DMS 273 (cell line): ENCODE data around the gene FOXK2.
"Not testable (repeated sequence)": the region's sequence is repeated elsewhere in the genome, so short reads cannot be mapped to it uniquely, and the experiment has no call there.

Experiments
- DNase-seq: peaks from one replicate; lab custom pipeline; 2025; ENCODE audit not compliant: unreplicated experiment; lab: John Stamatoyannopoulos, UW

FOXK2 gene

GRCh38 chr17:82561429-82562035 lies 42.0 kb downstream of the FOXK2 start:
- no peak for DNase-seq

DNA sequence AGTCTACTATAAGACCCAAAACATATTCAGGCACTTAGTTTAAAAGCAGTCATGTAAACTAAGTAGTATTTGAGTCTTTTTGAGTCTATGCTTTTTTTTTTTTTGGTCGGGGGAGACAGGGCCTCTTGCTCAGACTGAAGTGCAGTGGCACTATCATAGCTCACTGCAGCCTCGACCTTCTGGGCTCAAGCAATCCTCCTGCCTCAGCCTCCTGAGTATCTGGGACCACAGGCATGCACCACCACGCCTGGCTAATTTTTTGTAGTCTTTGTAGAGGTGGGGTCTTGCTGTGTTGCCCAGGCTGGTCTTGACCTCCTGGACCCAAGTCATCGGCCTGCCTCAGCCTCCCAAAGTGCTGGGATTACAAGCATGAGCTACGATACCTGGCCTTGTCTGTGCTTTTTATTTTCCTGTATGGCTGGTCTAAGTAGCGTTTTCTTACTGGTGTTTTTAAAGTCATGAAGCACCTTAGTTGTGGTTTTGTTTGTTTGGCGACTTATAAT lies 43.2 kb downstream of the FOXK2 start:
- not testable (repeated sequence) for DNase-seq

DNA sequence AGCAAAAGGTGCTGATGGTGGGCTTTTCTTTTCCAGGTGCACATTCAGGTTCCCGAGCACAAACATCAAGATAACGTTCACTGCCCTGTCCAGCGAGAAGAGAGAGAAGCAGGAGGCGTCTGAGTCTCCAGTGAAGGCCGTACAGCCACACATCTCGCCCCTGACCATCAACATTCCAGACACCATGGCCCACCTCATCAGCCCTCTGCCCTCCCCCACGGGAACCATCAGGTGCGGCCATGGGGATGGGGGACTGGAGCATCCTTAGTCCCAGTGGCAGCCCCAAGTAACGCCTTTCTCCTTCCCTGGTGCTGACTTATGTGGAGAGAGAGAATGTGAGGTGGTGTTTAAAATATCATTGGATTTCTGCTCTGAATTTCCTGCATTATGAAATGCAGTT lies 43.8 kb downstream of the FOXK2 start:
- no peak for DNase-seq

- DNase-seq: not testable (repeated sequence)
Measured at GRCh38 chr17:82563745-82564144, 44.2 kb downstream of the FOXK2 start.

- DNase-seq: no peak
Measured at GRCh38 chr17:82564241-82564640, 44.7 kb downstream of the FOXK2 start.

- DNase-seq: no peak
Measured at GRCh38 chr17:82565551-82565950, 46.0 kb downstream of the FOXK2 start.

GRCh38 chr17:82566129-82566960 lies 46.8 kb downstream of the FOXK2 start:
- DNase-seq: no peak

- no peak for DNase-seq
Measured at GRCh38 chr17:82567286-82567685, 47.8 kb downstream of the FOXK2 start.

- DNase-seq: no peak
Measured at GRCh38 chr17:82568997-82569393, 49.5 kb downstream of the FOXK2 start.

DNA sequence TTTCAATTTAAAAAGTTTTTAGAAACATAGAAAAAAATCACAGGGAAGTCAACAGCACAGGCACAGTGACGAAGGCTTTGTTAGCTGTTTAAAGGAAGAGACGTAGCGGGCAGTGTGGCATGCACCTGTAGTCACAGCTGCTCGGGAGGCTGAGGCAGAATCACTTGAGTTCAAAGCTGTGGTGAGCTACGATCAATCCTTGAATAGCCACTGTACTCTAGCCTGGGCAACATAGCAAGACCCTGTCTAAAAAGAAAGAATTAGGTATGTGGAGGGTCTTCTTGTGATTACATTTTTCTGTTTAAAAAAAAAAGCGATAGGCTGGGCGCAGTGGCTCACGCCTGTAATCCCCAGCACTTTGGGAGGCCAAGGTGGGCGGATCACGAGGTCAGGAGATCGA lies 50.1 kb downstream of the FOXK2 start:
- no peak for DNase-seq

GRCh38 chr17:82570277-82570676 lies 50.7 kb downstream of the FOXK2 start:
- no peak for DNase-seq

DNA sequence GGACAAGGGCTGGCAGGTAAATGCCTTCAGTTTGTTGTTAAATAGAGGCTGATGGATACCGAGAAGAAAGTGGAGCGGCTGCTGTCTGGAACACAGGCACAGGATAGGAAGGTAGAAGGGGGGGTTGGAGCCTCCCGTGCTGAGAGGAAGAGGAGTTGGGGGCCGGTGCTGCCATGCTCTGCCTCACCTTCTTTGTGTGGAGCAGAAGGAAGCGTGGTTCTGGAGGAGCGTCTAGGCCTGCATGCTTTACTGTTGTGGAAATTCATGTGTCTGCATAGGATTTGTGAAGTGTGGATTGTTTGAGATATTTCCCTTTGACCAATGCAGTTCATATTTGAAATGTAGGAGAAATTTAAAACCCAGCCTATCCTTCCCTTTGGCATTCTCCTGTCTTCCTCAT lies 52.3 kb downstream of the FOXK2 start:
- DNase-seq: no peak

DNA sequence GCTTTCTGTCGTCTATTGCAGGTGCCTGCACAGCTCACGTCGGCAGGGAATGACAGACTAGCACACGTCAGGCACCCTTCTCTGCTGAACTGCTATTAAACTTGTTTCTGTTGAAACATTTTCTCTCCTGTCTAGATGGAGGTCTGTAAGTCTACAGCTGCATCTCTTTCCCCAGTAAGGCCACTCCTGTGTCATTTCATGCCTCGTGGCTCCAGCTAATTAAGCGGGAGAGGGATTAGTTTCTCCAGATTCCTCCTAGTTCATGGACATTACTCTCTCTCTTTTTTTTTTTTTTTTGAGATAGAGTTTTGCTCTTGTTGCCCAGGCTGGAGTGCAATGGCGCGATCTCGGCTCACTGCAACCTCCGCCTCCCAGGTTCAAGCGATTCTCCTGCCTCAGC lies 54.5 kb downstream of the FOXK2 start:
- no peak for DNase-seq

- DNase-seq: not testable (repeated sequence)
Measured at GRCh38 chr17:82575581-82576221, 56.2 kb downstream of the FOXK2 start.

- no peak for DNase-seq
Measured at GRCh38 chr17:82577300-82577699, 57.8 kb downstream of the FOXK2 start.

DNA sequence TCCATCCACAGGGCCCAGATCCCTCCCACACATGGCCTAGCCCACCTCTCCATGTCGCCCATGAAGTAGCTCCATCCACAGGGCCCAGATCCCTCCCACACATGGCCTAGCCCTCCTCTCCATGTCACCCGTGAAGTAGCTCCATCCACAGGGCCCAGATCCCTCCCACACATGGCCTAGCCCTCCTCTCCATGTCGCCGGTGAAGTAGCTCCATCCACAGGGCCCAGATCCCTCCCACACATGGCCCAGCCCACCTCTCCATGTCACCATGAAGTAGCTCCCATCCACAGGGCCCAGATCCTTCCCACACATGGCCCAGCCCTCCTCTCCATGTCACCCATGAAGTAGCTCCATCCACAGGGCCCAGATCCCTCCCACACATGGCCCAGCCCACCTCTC lies 60.4 kb downstream of the FOXK2 start:
- not testable (repeated sequence) for DNase-seq

GRCh38 chr17:82582213-82582612 lies 62.7 kb downstream of the FOXK2 start:
- DNase-seq: no peak

DNA sequence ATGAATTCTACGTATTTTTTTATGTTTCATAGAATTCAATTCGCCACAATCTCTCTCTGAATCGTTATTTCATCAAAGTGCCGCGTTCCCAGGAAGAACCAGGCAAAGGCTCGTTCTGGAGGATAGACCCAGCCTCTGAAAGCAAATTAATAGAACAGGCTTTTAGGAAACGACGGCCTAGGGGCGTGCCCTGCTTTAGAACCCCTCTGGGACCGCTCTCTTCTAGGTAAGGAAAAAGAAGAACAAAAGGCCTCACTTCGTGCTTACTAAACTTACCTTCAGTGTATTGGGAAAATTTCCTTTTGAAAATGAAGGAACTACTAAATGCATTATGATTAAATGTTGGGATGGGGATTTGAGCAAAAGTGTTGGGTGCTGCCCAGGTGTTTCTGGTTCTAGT lies 63.2 kb downstream of the FOXK2 start:
- no peak for DNase-seq

DNA sequence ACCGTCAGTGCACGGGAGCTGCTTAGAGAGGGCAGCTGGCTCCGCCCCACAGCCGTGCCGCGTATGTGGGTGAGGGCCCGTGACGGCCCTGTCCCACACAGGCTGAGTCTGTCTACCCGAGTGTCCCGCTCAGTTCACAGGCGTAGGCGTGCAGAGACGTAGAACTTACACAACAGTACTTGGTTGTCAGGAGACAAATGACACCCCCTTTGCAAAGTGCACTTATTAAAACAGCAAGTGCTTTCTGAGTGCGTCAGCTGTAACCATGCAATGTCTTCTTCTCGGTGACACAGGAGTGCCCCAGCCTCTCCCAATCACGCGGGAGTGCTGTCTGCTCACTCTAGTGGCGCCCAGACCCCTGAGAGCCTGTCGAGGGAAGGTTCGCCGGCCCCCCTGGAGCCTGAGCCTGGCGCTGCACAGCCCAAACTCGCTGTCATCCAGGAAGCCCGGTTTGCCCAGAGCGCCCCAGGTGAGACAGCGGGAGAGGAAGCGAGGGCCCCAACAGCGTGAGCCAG lies 64.2 kb downstream of the FOXK2 start:
- DNase-seq: no peak

GRCh38 chr17:82585935-82586575 lies 66.5 kb downstream of the FOXK2 start:
- peak; percentile 31 for DNase-seq

- DNase-seq: no peak
Measured at GRCh38 chr17:82586576-82587233, 67.2 kb downstream of the FOXK2 start.
